GM19351 (cell line): ENCODE data around the gene ARID1B.

Experiments used
- ATAC-seq: cut with Tn5 transposase; IDR thresholded peaks from one replicate; pipeline ENCODE4 v1.9.1; 2021; ENCODE audit warnings: mild to moderate bottlenecking, moderate library complexity; ENCODE audit not compliant: unreplicated experiment

Gene ARID1B

DNA sequence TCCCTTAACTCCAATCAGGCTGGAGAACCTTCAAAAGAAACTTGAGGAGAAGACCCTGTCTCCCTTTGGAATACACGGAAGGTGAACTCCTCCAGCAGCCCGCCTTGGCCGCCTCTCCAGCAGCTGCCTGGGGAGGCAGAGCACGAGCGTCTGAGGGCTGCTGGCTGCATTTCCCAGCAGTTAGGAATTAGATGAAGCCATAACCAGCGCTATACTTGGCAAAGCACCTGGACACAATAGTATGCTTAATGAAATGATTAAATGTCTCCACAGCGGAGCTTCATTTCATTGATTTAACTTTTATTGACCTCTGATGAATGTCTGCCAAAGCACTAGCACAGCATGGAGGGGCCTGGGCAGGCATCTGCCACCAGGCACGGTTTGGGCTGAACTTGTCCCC lies 472.6 kb downstream of the ARID1B start:
- ATAC-seq = no peak

DNA sequence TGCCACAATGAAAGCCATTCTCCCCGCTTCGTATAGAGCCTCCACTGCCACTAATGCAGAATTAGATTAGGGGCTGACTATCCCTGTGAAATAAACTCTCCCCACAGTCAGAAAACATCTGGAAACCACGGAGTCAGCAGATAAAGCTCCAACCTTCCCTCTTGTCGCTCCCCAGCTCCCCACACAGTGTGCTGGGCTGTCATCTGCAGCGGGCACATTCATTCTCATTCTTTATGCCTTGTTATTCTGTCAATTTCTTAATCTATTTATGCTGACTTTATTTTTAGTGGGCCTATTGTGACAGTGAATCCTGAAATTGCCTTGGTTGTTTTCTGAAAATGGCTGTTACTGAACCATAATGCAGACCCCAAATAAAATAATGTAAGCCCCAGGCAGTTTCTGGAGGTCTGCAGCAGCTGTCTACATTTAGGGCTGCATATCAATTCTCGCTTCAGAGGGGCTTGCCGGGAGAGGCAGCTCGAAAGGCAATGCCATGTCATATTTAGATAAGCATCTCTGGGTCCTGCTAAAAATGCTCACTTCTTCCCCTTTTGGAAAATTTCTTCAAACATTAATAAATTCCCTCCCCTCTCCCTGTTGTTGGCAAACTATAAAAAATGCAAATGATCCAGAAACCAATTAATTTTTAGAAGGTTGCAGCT lies 474.5 kb downstream of the ARID1B start:
- ATAC-seq = no peak

DNA sequence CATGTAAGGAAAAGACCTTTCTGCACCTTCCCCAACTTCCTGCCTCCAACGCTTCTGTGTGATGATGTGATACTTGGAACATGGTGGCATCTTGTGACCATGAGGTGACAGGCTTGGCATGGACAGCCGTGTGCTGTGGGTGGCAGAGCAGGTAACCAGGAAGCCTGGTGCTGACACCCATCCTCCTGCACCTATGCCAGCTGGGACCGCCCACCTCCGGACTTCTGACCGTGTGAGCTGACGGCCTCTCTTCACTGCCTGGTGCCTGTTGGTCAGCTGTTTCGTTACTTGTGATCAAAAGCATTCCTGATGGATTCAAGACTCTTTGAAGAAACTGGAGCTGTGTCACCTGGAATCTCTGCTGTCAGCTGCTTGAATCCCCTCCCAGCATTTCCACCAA lies 475.8 kb downstream of the ARID1B start:
- no peak for ATAC-seq

GRCh38 chr6:157253699-157254098 lies 476.5 kb downstream of the ARID1B start:
- no peak for ATAC-seq

GRCh38 chr6:157254538-157254937 lies 477.4 kb downstream of the ARID1B start:
- no peak for ATAC-seq

DNA sequence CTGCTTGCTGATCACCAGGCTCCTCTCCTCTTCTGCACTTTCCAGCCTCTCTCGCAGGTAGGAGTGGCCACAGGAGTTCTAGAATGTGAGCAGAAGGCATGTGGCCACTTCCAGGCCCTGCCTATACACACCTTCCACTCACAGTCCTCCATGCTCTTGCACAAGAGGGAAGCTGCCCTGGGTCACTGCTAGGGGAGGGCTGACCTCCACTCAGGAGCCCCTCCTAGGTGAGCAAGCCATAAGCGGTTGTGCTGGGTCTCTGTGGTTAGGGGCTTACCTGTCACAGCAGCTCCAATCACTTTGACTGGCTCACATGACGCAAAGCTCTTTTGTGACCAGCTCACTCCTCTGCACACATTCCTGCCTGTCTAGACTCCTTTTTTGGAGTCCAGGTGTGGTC lies 477.9 kb downstream of the ARID1B start:
- no peak for ATAC-seq

DNA sequence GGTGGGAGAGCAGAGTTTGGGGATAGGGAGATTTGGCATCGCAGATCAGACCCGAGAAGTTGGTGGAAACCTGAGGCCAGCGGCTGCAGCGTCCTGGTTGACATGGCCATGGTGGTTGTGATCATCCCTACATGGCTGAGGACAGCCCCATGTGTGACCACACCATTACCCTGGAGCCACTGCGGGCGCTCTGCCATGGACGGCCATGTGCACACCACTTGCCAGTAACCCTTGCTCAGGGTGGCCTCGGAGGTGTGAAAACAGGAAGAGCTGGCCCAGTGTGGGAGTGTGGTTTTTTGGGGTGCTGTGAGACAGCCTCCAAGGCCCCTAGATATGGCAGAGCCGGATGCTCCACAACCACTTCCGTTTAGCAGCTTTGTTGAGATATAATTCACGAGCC lies 481.7 kb downstream of the ARID1B start:
- ATAC-seq = no peak

DNA sequence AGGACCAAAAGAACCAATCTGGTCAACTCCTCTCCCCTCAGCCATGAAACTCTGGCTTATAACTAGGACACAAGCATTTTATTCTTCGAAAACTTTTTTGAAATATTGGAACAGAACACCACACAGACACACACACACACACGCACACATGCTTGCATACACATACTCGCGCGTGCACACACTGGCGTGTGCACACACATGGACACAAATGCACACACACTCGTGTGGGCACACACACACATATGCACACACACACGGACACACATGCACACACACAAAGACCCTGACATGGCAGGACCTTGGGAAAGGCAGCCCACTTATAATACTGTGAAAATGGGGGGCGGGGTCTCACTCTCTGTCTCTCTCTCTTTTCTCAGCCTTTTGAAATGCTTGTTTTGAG lies 482.3 kb downstream of the ARID1B start:
- no peak for ATAC-seq
